ENCODE results near the gene NPAS3.

NPAS3 gene

DNA sequence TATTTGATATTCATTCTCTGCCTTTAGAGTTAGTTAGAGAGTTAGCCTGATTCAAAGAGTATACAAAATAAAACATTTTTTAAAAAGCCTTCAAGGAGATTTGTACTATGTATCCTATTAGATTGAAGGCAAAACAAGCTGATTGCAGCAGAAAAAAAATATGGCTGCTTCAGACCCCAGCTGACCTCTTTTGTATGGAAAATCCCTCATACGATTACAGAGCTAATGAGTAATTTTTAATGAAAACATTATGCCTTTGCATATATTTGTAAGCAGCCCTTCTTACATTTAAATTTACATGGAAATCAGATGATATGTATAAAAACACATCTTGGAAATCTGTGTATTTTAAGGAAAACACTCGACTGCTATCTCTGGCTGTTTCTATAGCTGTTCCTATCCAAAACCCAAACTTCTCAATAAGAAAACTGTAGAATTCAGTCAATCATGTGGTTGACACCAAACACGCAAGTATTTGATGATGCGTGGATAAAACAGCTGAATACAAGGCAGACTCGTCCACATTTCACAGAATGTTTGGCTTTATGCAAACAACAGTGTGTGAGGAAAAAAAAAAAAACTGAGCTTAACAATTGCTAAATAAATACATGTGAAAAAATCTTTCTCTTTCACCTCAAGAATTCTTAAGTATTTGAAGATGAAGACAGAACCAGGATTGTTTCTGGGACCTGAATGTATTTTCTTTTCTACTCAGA is 736.9 kb downstream of the NPAS3 start:
- Histone ChIP-seq H3F3A (ENCODE audit: low read depth) (no peaks in the 10 kb centered on the region), H3K9me3 (ENCODE audit: insufficient read depth, low read depth, low read length) (no peaks in the 10 kb centered on the region), H3K4me1 (ENCODE audit: insufficient read depth, low read length, poor library complexity, severe bottlenecking) (no peaks in the 10 kb centered on the region), H3K27me3 (ENCODE audit: insufficient read depth, low read length, poor library complexity, severe bottlenecking) (no peaks in the 10 kb centered on the region), H4K20me1 (ENCODE audit: insufficient read depth, low read length, poor library complexity, severe bottlenecking) (no peaks in the 10 kb centered on the region), H3K9ac (ENCODE audit: low read depth, low read length, poor library complexity, severe bottlenecking) (no peak overlapping the region), H3K9me2 (replicated peaks; ENCODE audit: low read depth, low read length) (no peaks in the 10 kb centered on the region), H3K4me2 (ENCODE audit: low read depth, low read length, poor library complexity, severe bottlenecking) (no peak overlapping the region), H2AFZ (ENCODE audit: low read length) (peak overlapping the region; percentile 53; the same call in 1 of the 2 replicates), H3K79me2 (ENCODE audit: insufficient read depth, low read length) (no peaks in the 10 kb centered on the region), H3K4me3 (ENCODE audit: low read length, poor library complexity, severe bottlenecking) (no peak overlapping the region), H3K36me3 (ENCODE audit: insufficient read depth, low read length) (no peaks in the 10 kb centered on the region)
- TF ChIP-seq CTCF (conservative IDR thresholded peaks at IDR 0.05; ENCODE audit: low read length), result no peak

DNA sequence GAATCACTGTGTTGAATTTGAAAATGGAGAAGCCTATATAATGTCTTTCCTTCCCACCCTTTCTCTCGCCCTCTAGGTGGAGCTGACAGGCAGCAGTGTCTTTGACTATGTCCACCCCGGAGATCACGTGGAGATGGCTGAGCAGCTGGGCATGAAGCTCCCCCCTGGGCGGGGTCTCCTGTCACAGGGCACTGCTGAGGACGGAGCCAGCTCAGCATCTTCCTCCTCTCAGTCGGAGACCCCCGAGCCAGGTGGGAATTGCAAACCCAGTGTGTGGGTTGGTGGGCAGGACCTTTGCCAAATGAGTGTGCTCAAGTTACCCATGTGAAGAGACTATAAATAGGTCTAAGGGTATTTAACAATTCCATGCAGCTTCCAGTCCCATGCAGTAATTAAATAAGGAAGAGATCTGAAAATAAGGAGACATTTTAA is 737.5 kb downstream of the NPAS3 start:
- H3F3A ChIP-seq (ENCODE audit: low read depth), result no peaks in the 10 kb centered on the region
- H3K4me1 ChIP-seq (ENCODE audit: insufficient read depth, low read length, poor library complexity, severe bottlenecking), result no peaks in the 10 kb centered on the region
- peak overlapping the region; percentile 63 for H2AFZ ChIP-seq (ENCODE audit: low read length)
- H3K9me3 ChIP-seq (ENCODE audit: insufficient read depth, low read depth, low read length), result no peaks in the 10 kb centered on the region
- H3K27me3 ChIP-seq (ENCODE audit: insufficient read depth, low read length, poor library complexity, severe bottlenecking), result no peaks in the 10 kb centered on the region
- peak overlapping the region; percentile 59 for H3K4me2 ChIP-seq (ENCODE audit: low read depth, low read length, poor library complexity, severe bottlenecking)
- peak overlapping the region; percentile 59 for H3K4me3 ChIP-seq (ENCODE audit: low read length, poor library complexity, severe bottlenecking)
- TF ChIP-seq CTCF (conservative IDR thresholded peaks at IDR 0.05; ENCODE audit: low read length), result peak; percentile 67
- TF ChIP-seq EZH2phosphoT487 (IDR thresholded peaks at IDR 0.05; ENCODE audit: borderline replicate concordance), result no peak
- H3K79me2 ChIP-seq (ENCODE audit: insufficient read depth, low read length), result no peaks in the 10 kb centered on the region
- H4K20me1 ChIP-seq (ENCODE audit: insufficient read depth, low read length, poor library complexity, severe bottlenecking), result no peaks in the 10 kb centered on the region
- no peaks in the 10 kb centered on the region for H3K9me2 ChIP-seq (replicated peaks; ENCODE audit: low read depth, low read length)
- H3K36me3 ChIP-seq (ENCODE audit: insufficient read depth, low read length), result no peaks in the 10 kb centered on the region
- H3K9ac ChIP-seq (ENCODE audit: low read depth, low read length, poor library complexity, severe bottlenecking), result no peak overlapping the region

GRCh38 chr14:33676891-33677290 is 738.2 kb downstream of the NPAS3 start:
- H3K9ac ChIP-seq (ENCODE audit: low read depth, low read length, poor library complexity, severe bottlenecking), result no peak overlapping the region
- H3K4me1 ChIP-seq (ENCODE audit: insufficient read depth, low read length, poor library complexity, severe bottlenecking), result no peaks in the 10 kb centered on the region
- H2AFZ ChIP-seq (ENCODE audit: low read length), result peak overlapping the region; percentile 63; the same call in 1 of the 2 replicates
- TF ChIP-seq CTCF (conservative IDR thresholded peaks at IDR 0.05; ENCODE audit: low read length) (no peak), EZH2phosphoT487 (IDR thresholded peaks at IDR 0.05; ENCODE audit: borderline replicate concordance) (no peak)
- H3F3A ChIP-seq (ENCODE audit: low read depth), result no peaks in the 10 kb centered on the region
- H3K4me2 ChIP-seq (ENCODE audit: low read depth, low read length, poor library complexity, severe bottlenecking), result no peak overlapping the region
- no peaks in the 10 kb centered on the region for H3K9me2 ChIP-seq (replicated peaks; ENCODE audit: low read depth, low read length)
- no peaks in the 10 kb centered on the region for H4K20me1 ChIP-seq (ENCODE audit: insufficient read depth, low read length, poor library complexity, severe bottlenecking)
- H3K4me3 ChIP-seq (ENCODE audit: low read length, poor library complexity, severe bottlenecking), result no peak overlapping the region
- H3K27me3 ChIP-seq (ENCODE audit: insufficient read depth, low read length, poor library complexity, severe bottlenecking), result no peaks in the 10 kb centered on the region
- H3K9me3 ChIP-seq (ENCODE audit: insufficient read depth, low read depth, low read length), result no peaks in the 10 kb centered on the region
- H3K36me3 ChIP-seq (ENCODE audit: insufficient read depth, low read length), result no peaks in the 10 kb centered on the region
- no peaks in the 10 kb centered on the region for H3K79me2 ChIP-seq (ENCODE audit: insufficient read depth, low read length)

All from Loucy (cell line).